ENCODE measurements around the gene TNFRSF12A. TPM values are rescaled to one million over a fixed set of nuclear protein-coding genes. Genes with fewer than 3 reads are reported as not detected.

Gene TNFRSF12A
- total and polyA plus RNA-seq, 2 of the 13 experiments (the other 11 are each of a cell fraction or from before 2014, with no cell fraction given), result 61.9 to 66.0 TPM

- TF ChIP-seq RORA (CRISPR knock-in tag; IDR thresholded peaks at IDR 0.05) (no peak), ARID3A (IDR thresholded peaks at IDR 0.05; ENCODE audit: low read depth, low read length) (no peak), FIP1L1 (IDR thresholded peaks at IDR 0.05; ENCODE audit: borderline replicate concordance, insufficient read depth, low read depth, low read length) (no peak), BCL3 (CRISPR knock-in tag; IDR thresholded peaks at IDR 0.05) (0 out of 2 replicates have a peak, but pooled peaks have one; percentile 62), ZFY (CRISPR knock-in tag; IDR thresholded peaks at IDR 0.05) (peak; percentile 58), MLXIP (CRISPR knock-in tag; IDR thresholded peaks at IDR 0.05; ENCODE audit: borderline replicate concordance) (no peak)
Measured at GRCh38 chr16:3020247-3020603, at the start of gene TNFRSF12A (continued).

Measured in HepG2 (cell line).